ENCODE results near the gene TEAD1. TPM values are rescaled to one million over a fixed set of nuclear protein-coding genes. Genes with fewer than 3 reads are reported as not detected.

Gene TEAD1
- polyA plus RNA-seq, 1 experiment = 113 TPM

DNA sequence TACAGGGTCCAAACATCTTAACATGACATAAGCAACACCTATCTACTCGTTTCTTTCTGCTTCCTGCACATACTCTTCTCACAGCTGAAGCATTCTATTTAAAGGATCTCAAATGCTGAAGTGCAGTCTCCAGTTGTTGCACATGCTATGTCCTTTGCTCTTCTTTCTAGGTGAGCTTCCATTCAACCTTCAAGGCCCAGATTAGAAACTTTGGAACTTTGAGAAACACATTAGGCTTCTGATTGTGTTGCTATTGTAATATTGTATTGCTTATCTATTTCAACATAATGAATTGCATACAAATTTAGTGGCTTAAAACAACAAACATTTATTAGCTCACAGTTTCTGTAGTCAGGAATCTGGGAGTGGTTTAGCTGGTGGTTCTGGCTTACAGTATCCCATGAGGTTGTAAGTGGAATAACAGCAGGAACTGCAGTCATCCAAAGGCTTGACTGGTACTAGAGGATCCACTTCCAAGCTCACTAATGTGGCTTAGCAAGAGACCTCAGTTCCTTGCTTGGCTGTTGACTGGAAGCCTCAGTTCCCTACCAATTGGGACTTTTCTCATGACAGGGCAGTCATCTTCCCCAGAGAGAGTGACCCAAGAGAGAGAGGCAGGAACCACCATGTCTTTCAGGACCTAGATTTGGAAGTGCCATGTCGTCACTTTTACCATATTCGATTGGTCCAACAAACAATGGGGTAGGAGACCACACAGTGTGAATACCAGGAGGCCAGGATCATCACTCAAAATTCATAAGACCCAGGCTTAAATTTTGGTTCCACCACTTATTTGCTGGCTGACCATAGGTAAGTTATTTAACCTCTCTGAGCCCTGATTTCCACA is 307.7 kb downstream of the TEAD1 start:
- Histone ChIP-seq H3K27ac (ENCODE audit: low read depth, low read length) (no peak overlapping the region), H3K27me3 (ENCODE audit: control insufficient read depth, insufficient read depth, low read length) (peaks cover 47% of the 10 kb centered on the region), H3K4me3 (ENCODE audit: low read depth, low read length) (no peak overlapping the region), H3K9me3 (ENCODE audit: control insufficient read depth, insufficient read depth, low read length) (no peaks in the 10 kb centered on the region)
- TF ChIP-seq, protein P1, sequence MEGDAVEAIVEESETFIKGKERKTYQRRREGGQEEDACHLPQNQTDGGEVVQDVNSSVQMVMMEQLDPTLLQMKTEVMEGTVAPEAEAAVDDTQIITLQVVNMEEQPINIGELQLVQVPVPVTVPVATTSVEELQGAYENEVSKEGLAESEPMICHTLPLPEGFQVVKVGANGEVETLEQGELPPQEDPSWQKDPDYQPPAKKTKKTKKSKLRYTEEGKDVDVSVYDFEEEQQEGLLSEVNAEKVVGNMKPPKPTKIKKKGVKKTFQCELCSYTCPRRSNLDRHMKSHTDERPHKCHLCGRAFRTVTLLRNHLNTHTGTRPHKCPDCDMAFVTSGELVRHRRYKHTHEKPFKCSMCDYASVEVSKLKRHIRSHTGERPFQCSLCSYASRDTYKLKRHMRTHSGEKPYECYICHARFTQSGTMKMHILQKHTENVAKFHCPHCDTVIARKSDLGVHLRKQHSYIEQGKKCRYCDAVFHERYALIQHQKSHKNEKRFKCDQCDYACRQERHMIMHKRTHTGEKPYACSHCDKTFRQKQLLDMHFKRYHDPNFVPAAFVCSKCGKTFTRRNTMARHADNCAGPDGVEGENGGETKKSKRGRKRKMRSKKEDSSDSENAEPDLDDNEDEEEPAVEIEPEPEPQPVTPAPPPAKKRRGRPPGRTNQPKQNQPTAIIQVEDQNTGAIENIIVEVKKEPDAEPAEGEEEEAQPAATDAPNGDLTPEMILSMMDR (IDR thresholded peaks at IDR 0.05; ENCODE audit: low read depth, low read length) = no peak
- ChIA-PET POLR2A (no interaction called here), CTCF (interaction anchor here (0.6 to 1.8 kb wide), 5 partner anchors 17 to 372 kb away, joined by 3 to 10 read pairs (median 4); no protein-coding TSS in a partner anchor)
- no peak for DNase-seq (ENCODE audit: low read depth, low spot score)

DNA sequence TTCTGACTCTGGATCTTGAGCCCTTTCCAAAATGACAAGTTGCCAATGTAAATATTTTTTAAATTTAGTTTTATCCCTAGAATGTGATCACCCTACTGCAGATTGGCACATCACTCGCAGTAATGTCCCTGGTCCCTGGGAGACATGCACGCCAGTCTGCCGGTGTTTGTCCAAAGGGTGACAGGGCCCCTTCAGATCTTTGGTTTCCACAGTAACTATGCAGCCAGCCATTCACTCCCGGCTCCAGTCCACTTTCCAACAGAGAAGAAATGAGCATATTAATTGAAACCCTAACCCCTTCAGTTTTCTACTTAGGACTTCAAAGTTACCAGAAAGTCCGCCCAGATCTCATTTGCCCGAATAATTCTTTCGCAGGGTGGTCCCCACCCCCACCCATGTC is 309.1 kb downstream of the TEAD1 start:
- ChIA-PET POLR2A (no interaction called here), CTCF (interaction anchor here (1.8 kb wide), 1 partner anchor 20 kb away, joined by 10 read pairs; no protein-coding TSS in a partner anchor)
- no peak overlapping the region for H3K4me3 ChIP-seq (ENCODE audit: low read depth, low read length)
- TF ChIP-seq, protein P1 (IDR thresholded peaks at IDR 0.05; ENCODE audit: low read depth, low read length) = no peak
- no peak for DNase-seq (ENCODE audit: low read depth, low spot score)
- H3K27me3 ChIP-seq (ENCODE audit: control insufficient read depth, insufficient read depth, low read length) = peaks cover 39% of the 10 kb centered on the region
- no peak overlapping the region for H3K27ac ChIP-seq (ENCODE audit: low read depth, low read length)
- no peaks in the 10 kb centered on the region for H3K9me3 ChIP-seq (ENCODE audit: control insufficient read depth, insufficient read depth, low read length)

DNA sequence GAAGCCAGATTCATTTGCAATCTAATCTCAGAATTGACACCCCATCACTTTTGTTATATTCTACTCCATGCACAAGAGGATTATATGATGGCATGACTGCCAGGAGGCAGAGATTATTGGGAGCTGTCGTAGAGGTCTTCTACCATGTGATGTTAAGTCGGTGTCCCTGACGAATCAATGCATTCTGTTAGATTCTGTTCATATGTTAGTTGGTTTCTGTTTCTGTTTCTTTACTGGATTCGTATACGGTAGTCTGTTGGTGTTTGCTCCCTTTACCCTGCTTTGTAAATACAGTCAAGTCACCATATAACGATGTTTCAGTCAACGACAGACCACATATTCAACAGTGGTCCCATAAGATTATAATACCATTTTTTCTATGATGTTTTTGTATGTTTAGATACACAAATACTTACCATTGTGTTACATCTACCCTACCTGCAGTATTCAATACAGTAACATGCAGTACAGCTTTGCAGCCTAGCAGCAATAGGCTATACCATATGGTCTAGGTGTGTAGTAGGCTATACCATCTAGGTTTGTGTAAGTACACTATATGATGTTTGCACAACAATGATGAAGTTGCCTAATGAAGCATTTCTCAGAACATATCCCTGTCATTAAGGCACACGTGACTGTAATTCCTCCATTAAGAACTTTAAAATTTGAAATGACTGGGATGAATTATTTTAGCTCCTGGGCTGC is 312.1 kb downstream of the TEAD1 start:
- H3K9me3 ChIP-seq (ENCODE audit: control insufficient read depth, insufficient read depth, low read length) = no peaks in the 10 kb centered on the region
- no peak for DNase-seq (ENCODE audit: low read depth, low spot score)
- ChIA-PET POLR2A (no interaction called here), CTCF (no interaction called here)
- H3K4me3 ChIP-seq (ENCODE audit: low read depth, low read length) = no peak overlapping the region
- no peak overlapping the region for H3K27ac ChIP-seq (ENCODE audit: low read depth, low read length)
- TF ChIP-seq, protein P1 (IDR thresholded peaks at IDR 0.05; ENCODE audit: low read depth, low read length) = no peak
- H3K27me3 ChIP-seq (ENCODE audit: control insufficient read depth, insufficient read depth, low read length) = peaks cover 26% of the 10 kb centered on the region

DNA sequence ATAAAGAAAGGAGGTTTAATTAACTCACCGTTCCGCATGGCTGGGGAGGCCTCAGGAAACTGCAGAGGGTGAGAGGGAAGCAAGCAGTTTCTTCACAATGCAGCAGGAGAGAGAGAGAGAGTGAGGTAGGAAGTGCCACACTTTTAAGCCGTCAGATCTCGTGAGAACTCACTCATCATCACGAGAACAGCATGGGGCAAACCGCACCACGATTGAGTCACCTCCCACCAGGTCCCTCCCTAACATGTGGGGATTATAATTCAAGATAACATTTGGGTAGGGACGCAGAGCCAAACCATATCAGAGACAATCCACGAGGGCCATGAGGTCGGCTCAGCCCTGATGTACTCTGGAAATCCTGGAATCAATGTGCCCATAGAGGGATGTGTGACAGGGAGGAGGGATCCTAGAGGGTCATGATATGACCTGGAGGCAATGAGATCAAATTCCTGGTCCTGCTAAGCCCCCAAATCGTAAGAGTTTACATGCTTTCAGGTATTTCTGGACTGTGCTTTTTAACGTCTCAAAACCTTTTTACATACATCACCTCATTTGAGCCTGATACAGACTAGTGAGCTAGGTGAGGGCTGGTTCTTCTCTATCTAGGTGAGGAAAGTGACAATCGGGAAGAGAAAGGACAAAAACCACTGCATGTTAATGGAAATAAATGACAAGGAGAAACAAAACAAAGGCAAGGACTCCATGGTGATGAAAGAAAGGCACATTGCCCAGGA is 315.4 kb downstream of the TEAD1 start:
- H3K27ac ChIP-seq (ENCODE audit: low read depth, low read length) = no peak overlapping the region
- H3K9me3 ChIP-seq (ENCODE audit: control insufficient read depth, insufficient read depth, low read length) = no peaks in the 10 kb centered on the region
- H3K4me3 ChIP-seq (ENCODE audit: low read depth, low read length) = no peak overlapping the region
- no peak for DNase-seq (ENCODE audit: low read depth, low spot score)
- peaks cover 24% of the 10 kb centered on the region for H3K27me3 ChIP-seq (ENCODE audit: control insufficient read depth, insufficient read depth, low read length)
- ChIA-PET CTCF (no interaction called here), POLR2A (no interaction called here)
- TF ChIP-seq, protein P1 (IDR thresholded peaks at IDR 0.05; ENCODE audit: low read depth, low read length) = no peak

All from AG04450 (cell line).